ENCODE measurements around the gene LNPEP.

LNPEP gene

DNA sequence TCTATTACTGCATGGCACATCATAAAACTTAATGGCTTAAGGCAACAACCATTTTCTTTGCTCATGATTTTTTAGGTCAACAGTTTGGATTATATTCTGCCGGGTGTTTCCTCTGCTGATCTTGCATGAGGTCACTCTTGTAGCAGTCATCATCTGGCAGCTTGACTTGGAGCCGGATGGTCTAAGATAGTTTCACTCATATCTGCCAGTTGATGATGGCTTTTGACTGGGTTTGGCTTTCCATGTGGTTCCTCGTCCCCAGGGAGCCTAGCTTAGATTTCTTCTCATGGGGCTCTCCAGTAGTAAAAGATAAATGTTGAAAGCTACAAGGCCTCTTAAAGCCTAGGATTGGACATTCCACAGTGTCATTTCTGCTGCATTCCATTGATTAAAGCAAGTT is 27.4 kb downstream of the LNPEP start:
- Histone ChIP-seq H3K36me3 (ENCODE audit: control insufficient read depth, insufficient read depth, low read length) (no peaks in the 10 kb centered on the region), H3K4me3 (ENCODE audit: low read depth, low read length) (no peak overlapping the region), H3K27ac (ENCODE audit: low read depth, low read length) (no peak overlapping the region), H3K4me1 (ENCODE audit: control insufficient read depth, insufficient read depth, low read length) (no peaks in the 10 kb centered on the region), H3K9ac (ENCODE audit: low read length) (no peak overlapping the region), H3K27me3 (ENCODE audit: control insufficient read depth, insufficient read depth, low read length) (no peaks in the 10 kb centered on the region), H3K9me3 (ENCODE audit: control insufficient read depth, insufficient read depth, low read depth, low read length) (no peaks in the 10 kb centered on the region)

DNA sequence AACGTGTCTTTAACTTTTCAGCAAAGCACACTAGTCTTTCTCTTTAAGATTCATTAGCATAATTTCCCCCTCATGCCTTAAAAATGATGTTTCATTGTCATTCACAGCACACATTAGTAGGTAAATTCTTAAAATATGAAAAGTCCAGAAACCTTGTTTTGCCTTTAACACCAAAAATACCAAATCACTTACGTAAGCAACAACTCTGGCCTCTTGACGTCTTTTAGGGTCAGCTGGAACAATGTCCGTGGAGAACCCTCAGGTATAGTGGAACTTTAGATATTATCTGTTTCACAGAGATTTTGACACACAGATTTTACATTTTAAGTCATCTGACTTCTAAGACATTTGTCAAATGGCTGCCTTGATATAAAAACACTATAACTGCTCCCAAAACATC is 30.9 kb downstream of the LNPEP start:
- Histone ChIP-seq H3K4me1 (ENCODE audit: control insufficient read depth, insufficient read depth, low read length) (no peaks in the 10 kb centered on the region), H3K27ac (ENCODE audit: low read depth, low read length) (no peak overlapping the region), H3K27me3 (ENCODE audit: control insufficient read depth, insufficient read depth, low read length) (no peaks in the 10 kb centered on the region)

DNA sequence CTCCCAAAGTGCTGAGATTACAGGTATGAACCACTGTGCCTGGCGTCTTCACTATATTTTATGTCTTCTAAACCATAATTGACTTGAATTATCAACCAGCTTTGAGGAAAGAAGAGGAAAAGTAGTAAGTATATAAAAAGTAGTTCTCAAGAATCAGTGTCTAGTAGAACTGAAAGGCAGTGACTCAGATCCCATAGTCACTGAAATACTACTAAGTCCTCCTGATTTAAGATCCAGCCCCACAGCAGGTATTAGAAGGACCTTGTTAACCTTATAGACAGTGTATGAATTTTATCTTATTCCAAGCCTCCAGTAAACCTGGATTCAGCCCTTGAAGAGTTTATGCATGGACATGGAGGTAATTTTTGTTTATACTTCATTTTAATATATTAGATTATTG is 31.5 kb downstream of the LNPEP start:
- Histone ChIP-seq H3K36me3 (ENCODE audit: control insufficient read depth, insufficient read depth, low read length) (no peaks in the 10 kb centered on the region), H3K27me3 (ENCODE audit: control insufficient read depth, insufficient read depth, low read length) (no peaks in the 10 kb centered on the region), H3K4me3 (ENCODE audit: low read depth, low read length) (no peak overlapping the region), H3K9me3 (ENCODE audit: control insufficient read depth, insufficient read depth, low read depth, low read length) (no peaks in the 10 kb centered on the region), H3K4me1 (ENCODE audit: control insufficient read depth, insufficient read depth, low read length) (no peaks in the 10 kb centered on the region), H3K9ac (ENCODE audit: low read length) (no peak overlapping the region), H3K27ac (ENCODE audit: low read depth, low read length) (no peak overlapping the region)

More for the DNA sequence above, 30.9 kb downstream of the LNPEP start:
- Histone ChIP-seq H3K9me3 (ENCODE audit: control insufficient read depth, insufficient read depth, low read depth, low read length) (no peaks in the 10 kb centered on the region), H3K9ac (ENCODE audit: low read length) (no peak overlapping the region), H3K4me3 (ENCODE audit: low read depth, low read length) (no peak overlapping the region), H3K36me3 (ENCODE audit: control insufficient read depth, insufficient read depth, low read length) (no peaks in the 10 kb centered on the region)

DNA sequence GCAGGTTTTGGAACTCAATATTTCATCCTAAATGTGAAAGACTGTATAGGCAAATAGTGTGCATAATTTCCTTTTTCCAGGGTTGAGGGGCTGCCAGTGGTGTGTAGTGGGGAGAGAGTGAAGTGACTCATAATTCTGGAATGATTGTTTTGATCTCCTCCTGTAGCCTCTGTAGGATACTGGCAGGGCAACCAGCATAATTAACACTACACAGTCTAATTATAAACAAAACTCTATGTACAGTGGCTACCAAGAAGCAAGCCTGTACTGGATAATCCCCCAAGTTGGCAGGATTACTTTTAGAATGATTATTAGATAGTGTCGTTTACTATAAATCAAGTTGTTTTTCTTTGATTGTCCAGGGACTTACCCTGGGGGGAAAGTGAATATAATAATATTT is 32.2 kb downstream of the LNPEP start:
- Histone ChIP-seq H3K27ac (ENCODE audit: low read depth, low read length) (no peak overlapping the region), H3K9ac (ENCODE audit: low read length) (no peak overlapping the region), H3K4me3 (ENCODE audit: low read depth, low read length) (no peak overlapping the region), H3K4me1 (ENCODE audit: control insufficient read depth, insufficient read depth, low read length) (no peaks in the 10 kb centered on the region), H3K9me3 (ENCODE audit: control insufficient read depth, insufficient read depth, low read depth, low read length) (no peaks in the 10 kb centered on the region), H3K27me3 (ENCODE audit: control insufficient read depth, insufficient read depth, low read length) (no peaks in the 10 kb centered on the region), H3K36me3 (ENCODE audit: control insufficient read depth, insufficient read depth, low read length) (no peaks in the 10 kb centered on the region)

DNA sequence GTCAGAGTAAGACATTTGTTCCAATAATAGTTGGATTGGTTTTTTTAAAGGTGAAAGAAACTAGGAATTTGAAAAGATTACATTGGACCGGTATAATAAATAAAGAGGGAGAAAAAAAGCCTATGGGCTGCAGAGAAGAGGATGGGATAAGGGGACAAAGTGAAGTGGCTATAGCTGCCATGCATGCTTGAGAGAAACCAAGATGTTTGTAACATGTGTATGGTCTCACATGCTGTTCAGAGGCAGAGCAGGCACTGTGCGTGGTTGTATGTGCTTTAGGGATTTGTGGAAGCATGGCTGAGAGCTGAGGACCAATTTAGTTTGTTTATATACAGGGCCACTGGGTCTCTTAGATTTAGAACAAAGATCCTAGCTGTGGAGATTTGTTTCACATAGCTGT is 32.7 kb downstream of the LNPEP start:
- Histone ChIP-seq H3K27ac (ENCODE audit: low read depth, low read length) (no peak overlapping the region), H3K4me1 (ENCODE audit: control insufficient read depth, insufficient read depth, low read length) (no peaks in the 10 kb centered on the region), H3K36me3 (ENCODE audit: control insufficient read depth, insufficient read depth, low read length) (no peaks in the 10 kb centered on the region), H3K9me3 (ENCODE audit: control insufficient read depth, insufficient read depth, low read depth, low read length) (no peaks in the 10 kb centered on the region), H3K27me3 (ENCODE audit: control insufficient read depth, insufficient read depth, low read length) (no peaks in the 10 kb centered on the region), H3K9ac (ENCODE audit: low read length) (no peak overlapping the region), H3K4me3 (ENCODE audit: low read depth, low read length) (no peak overlapping the region)

DNA sequence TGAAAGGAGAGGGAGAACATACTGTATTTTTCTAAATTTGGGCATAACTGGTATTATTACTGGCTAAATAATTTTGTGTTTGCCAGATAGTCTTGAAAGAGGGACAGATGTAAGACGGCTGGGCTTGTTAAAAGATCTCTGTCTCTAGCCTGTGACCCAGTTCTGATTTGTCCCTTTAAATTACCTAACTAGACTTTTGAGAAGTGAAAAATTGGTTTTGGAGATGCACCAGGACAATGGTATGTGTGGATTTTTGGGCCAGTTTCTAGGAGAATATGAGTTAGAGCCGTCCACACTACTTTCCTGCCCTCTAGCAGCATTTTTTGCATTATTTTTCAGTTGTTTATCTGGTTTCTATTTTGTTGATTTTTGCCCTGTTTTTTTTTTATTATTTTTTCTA is 33.5 kb downstream of the LNPEP start:
- no peak overlapping the region for H3K4me3 ChIP-seq (ENCODE audit: low read depth, low read length)
- no peaks in the 10 kb centered on the region for H3K27me3 ChIP-seq (ENCODE audit: control insufficient read depth, insufficient read depth, low read length)
- H3K4me1 ChIP-seq (ENCODE audit: control insufficient read depth, insufficient read depth, low read length): no peaks in the 10 kb centered on the region
- no peak overlapping the region for H3K9ac ChIP-seq (ENCODE audit: low read length)
- H3K9me3 ChIP-seq (ENCODE audit: control insufficient read depth, insufficient read depth, low read depth, low read length): no peaks in the 10 kb centered on the region
- no peaks in the 10 kb centered on the region for H3K36me3 ChIP-seq (ENCODE audit: control insufficient read depth, insufficient read depth, low read length)
- H3K27ac ChIP-seq (ENCODE audit: low read depth, low read length): no peak overlapping the region

DNA sequence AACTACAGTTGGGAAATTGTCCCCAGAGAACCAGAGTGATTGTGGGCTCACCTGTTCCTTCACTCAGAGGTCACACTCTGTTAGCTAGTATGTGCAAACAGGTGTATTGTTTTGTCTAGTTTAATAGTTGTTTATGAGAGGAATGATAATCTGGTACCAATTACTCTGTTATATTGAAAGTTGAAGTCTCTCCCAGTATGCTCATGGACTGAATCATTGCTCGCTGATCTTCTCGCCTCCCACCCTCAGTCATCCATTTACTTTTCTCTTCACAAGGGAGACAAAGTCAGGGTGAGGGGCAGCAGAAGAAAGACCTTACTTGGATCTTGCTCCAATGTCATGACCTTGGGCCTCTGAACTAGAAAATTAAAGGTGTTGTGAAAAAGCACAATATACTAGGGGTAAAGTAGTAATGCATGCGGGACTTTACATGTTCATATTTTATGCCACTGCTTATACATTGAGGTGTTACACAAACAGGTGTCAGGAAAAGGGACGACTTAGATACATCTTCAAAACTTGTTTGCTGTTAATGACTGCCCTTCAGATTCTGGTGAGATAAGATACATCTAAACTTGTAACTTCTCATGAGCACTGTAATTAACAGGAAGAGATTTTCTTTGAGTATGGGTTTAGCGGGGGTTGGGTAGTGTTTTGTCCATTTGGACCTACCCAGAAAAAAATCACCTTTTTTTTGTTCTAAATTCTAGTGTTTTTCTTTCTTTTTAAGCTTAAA is 36.9 kb downstream of the LNPEP start:
- Histone ChIP-seq H3K4me3 (ENCODE audit: low read depth, low read length) (no peak overlapping the region), H3K36me3 (ENCODE audit: control insufficient read depth, insufficient read depth, low read length) (no peaks in the 10 kb centered on the region), H3K9ac (ENCODE audit: low read length) (no peak overlapping the region), H3K4me1 (ENCODE audit: control insufficient read depth, insufficient read depth, low read length) (peaks cover 3% of the 10 kb centered on the region; the same call in 1 of the 2 replicates), H3K27me3 (ENCODE audit: control insufficient read depth, insufficient read depth, low read length) (no peaks in the 10 kb centered on the region), H3K9me3 (ENCODE audit: control insufficient read depth, insufficient read depth, low read depth, low read length) (no peaks in the 10 kb centered on the region), H3K27ac (ENCODE audit: low read depth, low read length) (no peak overlapping the region)

DNA sequence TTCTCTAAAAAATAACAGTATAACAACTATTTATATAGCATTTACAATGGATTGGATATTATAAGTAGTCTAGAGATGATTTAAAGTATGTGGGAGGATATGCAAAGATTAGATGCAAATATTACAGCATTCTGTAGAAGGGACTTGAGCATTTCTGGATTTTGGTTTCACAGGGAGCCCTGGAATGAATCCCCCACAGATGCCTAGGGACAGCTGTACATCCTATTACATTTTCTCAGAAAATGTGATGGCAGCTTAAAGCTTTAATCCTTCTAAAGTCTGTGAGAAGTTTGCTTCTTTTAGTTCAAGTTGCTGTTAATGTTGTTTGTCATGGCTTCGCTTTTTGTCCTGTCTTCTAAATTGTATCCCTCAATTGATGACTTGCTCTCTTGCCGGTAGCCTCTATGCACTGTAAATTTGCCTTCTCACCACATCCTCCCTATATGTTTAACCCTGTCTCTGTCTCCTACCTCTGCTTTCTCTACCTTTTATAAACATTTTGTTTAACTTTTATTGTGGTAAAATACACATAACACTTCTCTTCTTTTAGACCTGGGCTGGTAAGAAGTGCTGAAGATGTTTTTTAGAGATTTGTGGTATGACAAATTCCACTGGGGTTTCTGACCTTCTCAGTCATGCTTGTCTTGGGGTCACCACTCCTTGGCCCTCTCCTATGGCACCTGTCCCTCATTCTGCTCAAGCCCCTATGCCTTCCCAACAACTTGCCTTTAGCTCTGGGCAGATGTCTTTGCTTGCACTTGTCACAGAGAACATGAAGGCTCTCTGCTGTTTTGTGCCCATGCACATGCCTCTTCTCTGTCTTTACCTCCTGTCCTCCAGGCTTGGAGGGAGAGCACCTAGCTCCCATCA is 37.9 kb downstream of the LNPEP start:
- peaks cover 3% of the 10 kb centered on the region; the same call in 1 of the 2 replicates for H3K4me1 ChIP-seq (ENCODE audit: control insufficient read depth, insufficient read depth, low read length)

DNA sequence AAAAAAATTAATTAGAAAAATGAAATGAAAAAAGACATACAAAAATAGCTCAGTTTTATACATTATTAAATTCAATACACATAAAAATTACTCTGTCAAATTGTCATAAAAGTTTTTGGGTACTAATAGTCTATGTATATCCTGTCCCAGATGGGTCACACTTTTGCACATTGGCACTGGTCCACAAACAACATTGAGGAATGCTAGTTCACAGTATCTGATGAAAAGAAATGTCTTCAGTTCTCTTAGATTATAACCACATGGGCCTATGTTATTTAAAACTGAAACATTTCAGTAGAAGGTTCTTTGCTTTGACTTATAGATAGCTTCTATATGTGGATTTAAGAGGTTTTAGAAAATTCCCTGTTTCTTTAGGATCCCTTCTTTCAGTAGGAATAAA is 39.8 kb downstream of the LNPEP start:
- no peak overlapping the region for H3K4me3 ChIP-seq (ENCODE audit: low read depth, low read length)
- H3K9ac ChIP-seq (ENCODE audit: low read length): no peak overlapping the region
- no peaks in the 10 kb centered on the region for H3K36me3 ChIP-seq (ENCODE audit: control insufficient read depth, insufficient read depth, low read length)
- H3K4me1 ChIP-seq (ENCODE audit: control insufficient read depth, insufficient read depth, low read length): peaks cover 3% of the 10 kb centered on the region; the same call in 1 of the 2 replicates
- no peaks in the 10 kb centered on the region for H3K27me3 ChIP-seq (ENCODE audit: control insufficient read depth, insufficient read depth, low read length)
- H3K27ac ChIP-seq (ENCODE audit: low read depth, low read length): no peak overlapping the region
- H3K9me3 ChIP-seq (ENCODE audit: control insufficient read depth, insufficient read depth, low read depth, low read length): no peaks in the 10 kb centered on the region

More for the DNA sequence above, 37.9 kb downstream of the LNPEP start:
- no peaks in the 10 kb centered on the region for H3K27me3 ChIP-seq (ENCODE audit: control insufficient read depth, insufficient read depth, low read length)
- H3K36me3 ChIP-seq (ENCODE audit: control insufficient read depth, insufficient read depth, low read length): no peaks in the 10 kb centered on the region
- H3K27ac ChIP-seq (ENCODE audit: low read depth, low read length): no peak overlapping the region
- no peak overlapping the region for H3K9ac ChIP-seq (ENCODE audit: low read length)
- no peaks in the 10 kb centered on the region for H3K9me3 ChIP-seq (ENCODE audit: control insufficient read depth, insufficient read depth, low read depth, low read length)
- no peak overlapping the region for H3K4me3 ChIP-seq (ENCODE audit: low read depth, low read length)

DNA sequence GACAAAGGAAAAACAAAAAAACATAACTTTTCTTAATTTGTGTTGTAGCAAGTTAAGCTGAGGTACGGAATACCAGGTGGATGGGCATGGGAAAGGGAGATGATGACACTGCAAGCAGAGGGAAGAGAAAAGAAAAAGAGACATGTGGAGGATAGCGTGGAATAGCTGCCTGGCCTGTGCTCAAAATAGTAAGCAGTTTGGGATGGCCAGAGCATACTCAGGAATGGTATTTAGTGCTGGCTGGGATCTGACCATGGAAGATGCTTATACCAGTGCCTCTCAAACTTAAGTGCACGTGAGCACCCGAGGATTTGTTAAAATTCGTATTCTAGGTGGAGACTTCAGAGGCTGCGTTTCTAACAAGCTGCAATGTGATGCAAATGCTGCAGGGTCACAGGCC is 41.3 kb downstream of the LNPEP start:
- Histone ChIP-seq H3K36me3 (ENCODE audit: control insufficient read depth, insufficient read depth, low read length) (no peaks in the 10 kb centered on the region), H3K27ac (ENCODE audit: low read depth, low read length) (no peak overlapping the region), H3K27me3 (ENCODE audit: control insufficient read depth, insufficient read depth, low read length) (no peaks in the 10 kb centered on the region), H3K4me1 (ENCODE audit: control insufficient read depth, insufficient read depth, low read length) (peaks cover 3% of the 10 kb centered on the region; the same call in 1 of the 2 replicates), H3K9me3 (ENCODE audit: control insufficient read depth, insufficient read depth, low read depth, low read length) (no peaks in the 10 kb centered on the region), H3K4me3 (ENCODE audit: low read depth, low read length) (no peak overlapping the region), H3K9ac (ENCODE audit: low read length) (no peak overlapping the region)

DNA sequence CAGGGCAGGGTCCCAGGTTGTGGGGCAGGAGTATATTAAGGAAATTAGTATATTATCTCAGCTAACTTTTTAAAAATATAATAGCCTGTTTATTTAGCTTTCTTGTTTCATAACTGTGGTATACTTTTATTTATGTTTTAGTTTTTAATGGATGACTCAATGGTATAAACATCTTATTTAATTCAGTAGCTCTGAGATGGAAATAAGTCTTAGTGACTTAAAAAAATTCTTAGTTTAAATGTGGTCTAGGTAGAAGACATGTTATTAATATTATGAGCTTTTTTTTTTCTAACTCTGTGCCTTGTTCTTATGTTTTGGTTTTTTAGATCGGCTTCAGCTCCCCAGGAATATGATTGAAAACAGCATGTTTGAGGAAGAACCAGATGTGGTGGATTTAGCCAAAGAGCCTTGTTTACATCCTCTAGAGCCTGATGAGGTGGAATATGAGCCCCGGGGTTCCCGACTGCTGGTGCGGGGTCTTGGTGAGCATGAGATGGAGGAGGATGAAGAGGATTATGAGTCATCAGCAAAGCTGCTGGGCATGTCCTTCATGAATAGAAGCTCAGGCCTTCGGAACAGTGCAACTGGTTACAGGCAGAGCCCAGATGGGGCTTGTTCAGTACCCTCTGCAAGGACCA is 43.1 kb downstream of the LNPEP start:
- Histone ChIP-seq H3K27ac (ENCODE audit: low read depth, low read length) (no peak overlapping the region), H3K27me3 (ENCODE audit: control insufficient read depth, insufficient read depth, low read length) (no peaks in the 10 kb centered on the region), H3K9me3 (ENCODE audit: control insufficient read depth, insufficient read depth, low read depth, low read length) (no peaks in the 10 kb centered on the region), H3K4me1 (ENCODE audit: control insufficient read depth, insufficient read depth, low read length) (peaks cover 3% of the 10 kb centered on the region; the same call in 1 of the 2 replicates), H3K4me3 (ENCODE audit: low read depth, low read length) (no peak overlapping the region), H3K36me3 (ENCODE audit: control insufficient read depth, insufficient read depth, low read length) (no peaks in the 10 kb centered on the region), H3K9ac (ENCODE audit: low read length) (no peak overlapping the region)

All from HUES6 (cell line).